Tibial nerve (tissue), 3 donors: ENCODE results near the gene CHRNA7.

Experiments used
- CTCF ChIP-seq, 5 experiments: fragments of 200-600 bp in 3 of 5; fragments of 450-650 bp in 2 of 5; sonication (generic) in 3 of 5; IDR thresholded peaks; one replicate each; pipeline ENCODE4 v1.5.1; 2016 to 2019; ENCODE audit warnings: antibody characterized with exemption in 5 of 5, mild to moderate bottlenecking in 3 of 5, moderate library complexity in 2 of 5
- POLR2A ChIP-seq, 2 donors: fragments of 450-650 bp; IDR thresholded peaks; one replicate each; pipeline ENCODE4 v1.6.1; 2017; ENCODE audit warnings: antibody characterized with exemption in 2 of 2, mild to moderate bottlenecking in 2 of 2, moderate library complexity in 2 of 2

GRCh38 chr15:32132859-32133258, 102.5 kb downstream of the CHRNA7 start:
- TF ChIP-seq POLR2A (IDR thresholded peaks at IDR 0.05) (no peak), CTCF (IDR thresholded peaks at IDR 0.05) (no peak)
